Measurements from ENCODE around the gene DOCK10.

DOCK10 gene

DNA sequence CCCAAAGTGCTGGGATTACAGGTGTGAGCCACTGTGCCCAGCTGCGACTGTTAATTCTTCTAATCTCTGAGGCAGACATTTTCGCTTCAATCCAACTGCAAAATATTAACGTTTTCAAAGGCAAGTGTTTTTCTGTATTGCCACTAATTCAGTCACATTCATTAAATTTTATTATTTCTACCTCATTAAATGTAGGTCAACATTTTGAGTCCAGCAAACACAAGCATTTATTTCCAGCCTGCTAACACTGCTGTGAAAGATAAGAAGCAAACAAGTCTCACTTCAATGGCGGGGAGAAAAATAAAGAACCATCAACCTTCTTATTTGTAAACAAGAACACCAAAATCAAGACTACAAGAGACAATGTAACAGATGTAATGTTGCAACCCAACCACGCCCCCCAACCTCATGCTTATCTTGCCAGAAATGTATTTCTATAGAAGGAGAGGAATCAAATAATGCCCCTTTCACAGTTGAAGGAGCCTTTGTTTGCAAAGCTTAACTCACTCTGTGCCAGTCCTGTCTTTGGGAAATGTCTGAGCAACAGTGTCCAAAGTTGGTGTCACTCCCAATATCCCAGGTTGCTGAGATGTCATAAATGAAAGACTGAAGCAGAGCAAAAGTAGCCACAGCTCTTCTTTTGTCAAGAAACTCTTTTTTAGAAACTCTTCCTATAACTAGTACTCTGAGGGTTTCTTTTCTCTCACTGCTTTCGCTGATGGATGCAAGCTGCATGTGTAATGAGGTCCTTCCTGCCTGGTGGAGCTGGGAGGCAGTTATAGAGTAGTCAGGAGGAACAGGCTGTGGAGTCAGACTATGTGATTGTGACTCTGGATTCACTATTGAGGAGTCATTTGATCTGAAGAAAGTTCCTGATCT is 8.6 kb downstream of the DOCK10 start:
- TF ChIP-seq, protein P1, sequence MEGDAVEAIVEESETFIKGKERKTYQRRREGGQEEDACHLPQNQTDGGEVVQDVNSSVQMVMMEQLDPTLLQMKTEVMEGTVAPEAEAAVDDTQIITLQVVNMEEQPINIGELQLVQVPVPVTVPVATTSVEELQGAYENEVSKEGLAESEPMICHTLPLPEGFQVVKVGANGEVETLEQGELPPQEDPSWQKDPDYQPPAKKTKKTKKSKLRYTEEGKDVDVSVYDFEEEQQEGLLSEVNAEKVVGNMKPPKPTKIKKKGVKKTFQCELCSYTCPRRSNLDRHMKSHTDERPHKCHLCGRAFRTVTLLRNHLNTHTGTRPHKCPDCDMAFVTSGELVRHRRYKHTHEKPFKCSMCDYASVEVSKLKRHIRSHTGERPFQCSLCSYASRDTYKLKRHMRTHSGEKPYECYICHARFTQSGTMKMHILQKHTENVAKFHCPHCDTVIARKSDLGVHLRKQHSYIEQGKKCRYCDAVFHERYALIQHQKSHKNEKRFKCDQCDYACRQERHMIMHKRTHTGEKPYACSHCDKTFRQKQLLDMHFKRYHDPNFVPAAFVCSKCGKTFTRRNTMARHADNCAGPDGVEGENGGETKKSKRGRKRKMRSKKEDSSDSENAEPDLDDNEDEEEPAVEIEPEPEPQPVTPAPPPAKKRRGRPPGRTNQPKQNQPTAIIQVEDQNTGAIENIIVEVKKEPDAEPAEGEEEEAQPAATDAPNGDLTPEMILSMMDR (IDR thresholded peaks at IDR 0.05; ENCODE audit: insufficient read depth, missing control alignments), result no peak
- FAIRE-seq (no peak), DNase-seq (ENCODE audit: insufficient read length, low spot score) (no peak)

DNA sequence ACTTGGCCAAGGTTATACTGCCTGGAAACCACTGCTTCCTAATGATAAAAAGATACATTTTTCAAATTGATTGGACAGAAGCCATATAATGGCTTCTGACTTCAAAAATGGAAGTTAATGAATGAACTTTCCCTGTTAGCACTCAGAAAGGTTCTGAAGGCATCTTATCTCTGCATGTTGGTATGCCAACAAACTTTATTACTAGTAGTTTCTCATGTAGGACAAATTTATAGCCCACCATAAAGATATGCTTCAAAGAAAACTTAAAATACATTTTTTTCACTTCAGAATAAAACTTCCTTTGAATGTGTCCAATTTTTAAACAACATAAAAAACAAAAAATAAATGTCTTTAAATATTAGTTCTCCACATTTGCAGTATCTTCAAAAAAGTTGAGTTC is 10.0 kb downstream of the DOCK10 start:
- FAIRE-seq (no peak), DNase-seq (ENCODE audit: insufficient read length, low spot score) (no peak)
- TF ChIP-seq, protein P1 (IDR thresholded peaks at IDR 0.05; ENCODE audit: insufficient read depth, missing control alignments), result no peak

DNA sequence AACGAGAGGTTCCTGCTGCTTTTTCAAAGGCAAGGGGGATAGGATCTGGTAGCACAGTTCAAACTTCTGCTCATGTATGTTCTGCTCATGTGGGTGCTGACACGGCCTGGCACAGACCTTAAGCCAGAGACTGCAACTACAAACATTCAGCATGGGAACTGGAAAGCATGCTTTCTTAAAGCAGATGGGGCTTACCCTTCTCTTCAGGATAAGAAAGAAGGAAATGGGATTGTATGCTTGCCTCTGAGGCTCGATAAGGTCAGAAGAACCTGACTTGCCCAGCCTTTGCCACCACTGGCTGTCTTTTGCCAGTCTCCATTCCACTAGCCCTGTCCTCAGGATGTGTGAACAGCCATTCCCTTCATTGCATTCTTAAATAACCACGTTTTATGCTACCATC is 10.7 kb downstream of the DOCK10 start:
- DNase-seq (ENCODE audit: insufficient read length, low spot score), result no peak
- no peak for FAIRE-seq
- TF ChIP-seq, protein P1 (IDR thresholded peaks at IDR 0.05; ENCODE audit: insufficient read depth, missing control alignments), result no peak

DNA sequence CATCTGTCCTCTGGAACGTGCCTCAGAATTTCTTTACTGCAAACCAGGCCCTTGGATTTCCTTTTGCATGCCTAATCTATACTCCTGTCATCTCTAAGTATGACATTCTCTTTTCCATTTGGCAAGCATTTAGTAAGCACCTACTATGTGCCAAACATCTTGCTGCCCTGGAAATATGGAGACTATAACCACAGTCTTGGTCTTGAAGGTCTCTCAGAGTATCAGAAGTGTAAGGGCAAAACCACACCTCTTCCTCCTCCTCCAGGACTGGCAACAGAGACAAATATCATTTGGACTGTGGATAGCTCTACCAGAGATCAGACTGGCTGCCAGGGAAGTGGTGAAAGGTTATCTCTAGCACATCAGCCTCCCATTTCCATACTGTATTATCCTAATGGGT is 11.4 kb downstream of the DOCK10 start:
- TF ChIP-seq, protein P1 (IDR thresholded peaks at IDR 0.05; ENCODE audit: insufficient read depth, missing control alignments), result no peak
- DNase-seq (ENCODE audit: insufficient read length, low spot score), result no peak
- no peak for FAIRE-seq

DNA sequence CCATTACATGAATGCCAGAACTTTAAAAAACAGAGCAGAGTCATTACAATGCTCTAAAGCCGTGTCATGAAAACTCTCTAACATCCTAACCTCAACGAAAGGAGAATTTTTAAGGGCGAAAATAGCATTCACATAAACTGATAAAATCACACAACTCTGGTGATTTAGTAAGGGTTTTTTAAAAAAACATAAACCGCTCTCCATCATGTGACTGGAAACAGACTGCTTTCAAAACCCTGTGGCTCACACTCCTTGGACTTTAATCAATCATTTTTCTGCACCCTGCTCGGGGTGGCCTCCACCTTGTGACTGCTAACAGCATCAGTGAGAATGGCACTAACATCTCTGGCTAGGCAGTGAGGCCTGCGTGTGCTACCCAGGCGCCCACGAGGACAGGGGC is 12.1 kb downstream of the DOCK10 start:
- no peak for DNase-seq (ENCODE audit: insufficient read length, low spot score)
- TF ChIP-seq, protein P1 (IDR thresholded peaks at IDR 0.05; ENCODE audit: insufficient read depth, missing control alignments), result no peak
- no peak for FAIRE-seq

DNA sequence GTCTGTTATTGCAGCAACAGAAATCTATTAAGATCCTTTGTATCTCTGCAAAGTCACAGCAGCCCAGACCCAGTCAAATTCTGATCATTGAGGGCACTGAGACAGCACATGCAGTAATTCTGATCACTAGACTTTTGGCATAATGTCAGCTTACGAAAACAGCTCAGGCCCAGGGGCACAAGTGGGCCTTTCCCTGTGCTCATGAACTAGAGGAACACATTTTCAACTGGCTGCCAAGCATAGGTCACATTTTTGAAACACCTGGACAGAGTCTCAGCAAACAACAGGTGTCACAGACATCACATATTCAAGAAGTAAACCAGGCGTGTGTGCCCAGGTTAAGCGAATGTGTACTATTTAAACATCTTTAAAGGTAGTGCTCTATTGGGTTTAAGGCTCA is 13.7 kb downstream of the DOCK10 start:
- TF ChIP-seq, protein P1 (IDR thresholded peaks at IDR 0.05; ENCODE audit: insufficient read depth, missing control alignments), result no peak
- DNase-seq (ENCODE audit: insufficient read length, low spot score) (no peak), FAIRE-seq (no peak)

DNA sequence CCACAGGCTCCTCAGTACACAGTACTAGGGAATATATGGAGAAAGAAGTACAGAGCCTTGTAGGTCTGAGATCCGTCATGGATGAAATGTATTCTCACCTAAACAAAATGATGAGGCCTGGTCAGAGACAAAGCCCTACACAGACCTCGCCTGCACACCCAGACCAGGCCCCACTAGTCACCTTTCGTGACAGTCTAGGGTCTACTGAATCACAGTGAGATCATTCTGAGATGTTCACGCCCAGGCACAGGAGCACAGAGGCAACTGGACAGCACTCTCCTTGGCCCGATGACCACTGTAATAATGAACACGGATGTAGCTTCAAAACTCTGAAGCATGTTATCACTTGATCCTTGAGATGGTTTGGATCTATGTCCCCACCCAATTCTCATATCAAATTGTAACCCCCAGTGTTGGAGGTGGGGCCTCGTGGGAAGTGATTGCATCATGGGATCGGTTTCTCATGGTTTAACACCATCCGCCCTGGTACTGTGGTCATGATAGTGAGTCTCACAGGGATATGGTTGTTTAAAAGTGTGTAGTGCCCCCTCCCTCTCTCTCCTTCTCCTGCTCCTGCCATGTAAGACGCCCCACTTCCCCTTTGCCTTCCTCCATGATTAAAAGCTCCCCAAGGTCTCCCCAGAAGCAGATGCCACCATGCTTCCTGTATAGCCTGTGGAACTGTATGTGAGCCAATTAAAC is 15.1 kb downstream of the DOCK10 start:
- DNase-seq (ENCODE audit: insufficient read length, low spot score) (no peak), FAIRE-seq (no peak)
- TF ChIP-seq, protein P1 (IDR thresholded peaks at IDR 0.05; ENCODE audit: insufficient read depth, missing control alignments), result no peak

Measured in D721Med (cell line).